GM19372 (cell line): ENCODE measurements around the gene PUM2.
"Not testable (repeated sequence)": the region's sequence is repeated elsewhere in the genome, so short reads cannot be mapped to it uniquely, and the experiment has no call there.

Experiments
- ATAC-seq: cut with Tn5 transposase; IDR thresholded peaks from one replicate; pipeline ENCODE4 v1.9.1; 2021; ENCODE audit warnings: mild to moderate bottlenecking, low read depth, moderate library complexity; ENCODE audit not compliant: unreplicated experiment

The PUM2 gene

GRCh38 chr2:20350753-20351554 is at the start of gene PUM2:
PUM2 (minus strand) TSS chr2:20350844; CDS start chr2:20327360, 23,484 bp downstream.
- peak; percentile 78 for ATAC-seq

GRCh38 chr2:20400306-20400705 is 49.7 kb upstream of the PUM2 start:
- no peak for ATAC-seq

DNA sequence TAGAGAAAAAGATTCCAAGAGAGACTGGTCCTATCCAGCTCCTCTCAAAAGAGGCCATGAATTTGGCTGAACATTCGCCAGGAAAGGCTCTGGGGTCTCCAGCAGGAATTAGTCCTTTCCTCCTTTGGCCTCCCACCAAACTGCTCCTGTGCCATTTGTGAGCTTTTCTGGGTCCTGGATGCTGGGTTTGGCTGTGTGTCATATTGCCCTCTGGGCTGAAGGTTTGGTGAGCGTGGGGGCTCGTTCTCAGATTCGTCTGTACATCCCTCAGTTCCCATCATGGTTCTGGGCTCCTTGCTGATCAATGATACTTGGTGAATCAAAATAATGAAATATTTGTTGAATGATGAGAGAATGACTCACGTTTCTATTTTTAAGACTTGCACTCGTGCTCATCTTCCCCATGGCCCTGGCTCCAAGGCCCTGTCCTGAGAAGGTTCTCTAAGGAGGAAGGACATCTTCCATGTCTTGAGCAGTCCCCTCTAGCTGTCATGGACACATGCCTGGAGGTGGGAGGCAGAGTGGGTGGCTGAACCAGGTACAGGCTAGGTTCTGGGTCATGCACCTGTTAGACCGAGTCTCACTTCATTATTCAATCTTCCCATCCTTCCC is 48.4 kb upstream of the PUM2 start:
- ATAC-seq: no peak

- ATAC-seq: no peak
These were observed 47.3 kb upstream of the PUM2 start for GRCh38 chr2:20397811-20398447.

GRCh38 chr2:20396356-20397000 is 45.8 kb upstream of the PUM2 start:
- no peak for ATAC-seq

- no peak for ATAC-seq
These were observed 43.3 kb upstream of the PUM2 start for GRCh38 chr2:20393986-20394385.

DNA sequence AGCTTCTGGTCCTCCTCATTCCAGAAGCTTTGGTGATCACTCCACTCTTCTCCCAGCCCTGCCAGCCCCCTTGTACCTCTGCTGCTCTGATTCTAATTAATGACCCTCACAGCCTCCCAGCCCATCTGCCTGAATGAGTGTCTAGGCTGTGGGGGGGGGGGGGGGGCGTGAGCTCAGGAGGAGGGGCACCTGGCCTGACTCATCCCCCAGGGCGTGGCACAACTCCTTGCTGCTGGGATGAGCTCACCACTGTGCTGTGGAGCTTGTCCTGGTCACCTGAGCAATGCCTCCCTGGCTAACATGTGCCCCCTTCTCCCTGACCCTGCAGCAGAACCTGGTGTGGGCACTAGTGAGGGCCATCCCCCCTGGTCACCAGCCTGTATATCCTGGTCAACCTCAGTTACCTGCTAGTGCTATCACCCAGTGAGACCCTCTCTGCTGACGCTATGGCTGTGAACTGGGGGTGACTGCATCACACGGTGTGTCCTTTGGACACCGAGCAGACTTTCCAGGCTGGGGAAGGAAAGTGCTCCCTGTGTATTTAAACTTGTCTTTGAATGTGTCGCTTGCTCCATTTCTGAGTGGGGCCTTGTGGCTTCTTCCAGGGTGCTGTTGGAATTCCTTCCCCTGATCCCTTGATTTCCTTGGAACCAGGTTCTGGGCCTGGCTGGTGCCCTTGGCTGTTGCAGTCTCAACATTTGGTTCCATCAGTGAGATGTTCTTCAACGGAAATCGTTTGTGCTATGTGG is 41.5 kb upstream of the PUM2 start:
- ATAC-seq: no peak

DNA sequence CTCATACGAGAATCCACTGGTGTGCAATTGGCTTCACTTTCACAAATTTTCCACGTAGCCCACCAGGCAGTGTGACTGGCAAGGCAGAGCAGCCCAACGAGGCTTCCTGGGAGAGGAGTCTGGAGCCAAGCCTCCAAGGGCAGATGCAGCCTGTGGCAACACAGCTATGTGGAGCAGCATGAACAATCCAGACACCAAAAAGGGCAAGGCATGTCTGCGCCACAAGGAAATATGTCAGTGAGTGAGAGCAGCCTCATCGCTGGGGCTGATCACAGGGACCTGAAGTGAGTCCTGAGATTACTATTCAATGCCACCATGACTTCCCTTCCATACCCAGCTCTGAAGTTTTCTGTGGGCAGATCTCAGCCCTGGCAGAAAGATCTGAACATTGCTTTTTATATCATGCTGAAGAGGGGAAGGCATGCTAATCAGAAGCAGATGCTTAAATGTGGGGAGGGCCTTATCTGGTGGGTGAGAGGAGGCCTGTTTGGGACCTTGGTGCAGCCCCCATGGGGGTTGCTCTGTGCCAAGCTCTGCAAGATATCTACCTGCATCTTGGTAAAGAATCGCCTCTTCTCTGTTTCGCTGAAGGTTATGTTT is 40.0 kb upstream of the PUM2 start:
- ATAC-seq: no peak

- no peak for ATAC-seq
These were observed 34.3 kb upstream of the PUM2 start for GRCh38 chr2:20384953-20385352.

DNA sequence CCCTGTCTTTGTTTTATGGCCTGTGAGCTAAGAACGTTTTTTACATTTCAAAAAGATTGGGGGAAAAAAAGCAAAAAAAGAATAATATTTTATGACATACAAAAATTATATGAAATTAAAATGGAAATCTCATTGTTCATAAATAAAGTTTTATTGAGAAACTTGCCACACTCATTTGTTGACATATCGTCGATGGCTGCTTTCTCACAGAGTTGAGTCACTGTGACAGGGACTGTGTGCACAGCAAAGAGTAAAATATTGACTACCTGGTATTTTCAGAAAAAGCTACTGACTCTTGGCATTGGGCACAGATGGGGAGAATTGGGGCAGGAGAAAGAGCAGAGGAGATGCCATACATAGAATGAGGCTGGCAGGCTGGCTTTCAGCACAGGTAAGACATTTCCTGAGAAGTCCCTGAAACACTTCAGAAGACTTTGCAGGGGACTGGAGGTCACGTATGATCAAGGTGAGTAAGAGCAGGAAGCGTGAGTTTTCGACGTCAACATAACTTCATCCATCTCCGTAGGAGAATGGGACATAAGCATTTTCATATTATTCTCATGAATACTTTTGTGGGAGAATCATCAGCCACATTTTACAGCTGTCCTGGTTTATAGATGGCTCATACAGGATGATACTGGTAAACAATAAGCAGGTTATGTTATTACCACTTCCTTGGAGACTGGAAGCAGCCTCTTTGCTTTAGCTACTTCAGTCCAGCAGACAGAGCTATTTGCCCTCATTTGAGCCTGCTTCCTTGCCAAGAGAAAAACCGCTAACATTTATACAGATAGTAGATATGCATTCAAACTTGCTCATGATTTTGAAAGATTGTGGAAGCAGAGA is 32.5 kb upstream of the PUM2 start:
- no peak for ATAC-seq

DNA sequence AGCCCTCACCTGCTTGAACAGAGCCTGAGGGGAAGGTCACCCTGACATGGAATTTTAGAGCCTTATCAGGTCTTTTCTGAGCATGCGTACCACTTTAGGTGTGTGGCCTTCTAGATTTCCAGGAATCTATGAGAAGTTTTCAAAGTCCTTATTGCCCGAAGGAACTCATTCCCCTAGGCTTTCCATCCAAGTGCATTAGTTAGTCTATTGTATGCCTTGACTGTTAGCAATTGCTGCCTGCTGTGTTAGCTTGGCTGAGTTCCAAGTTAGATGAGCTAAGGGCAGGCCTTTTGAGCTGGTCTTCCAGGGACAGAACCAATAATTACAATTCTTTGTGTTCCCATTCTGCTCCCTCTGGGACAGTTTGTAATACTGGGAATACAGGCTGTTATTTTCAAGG is 30.8 kb upstream of the PUM2 start:
- no peak for ATAC-seq

- ATAC-seq: no peak
These were observed 28.4 kb upstream of the PUM2 start for GRCh38 chr2:20378891-20379519.

DNA sequence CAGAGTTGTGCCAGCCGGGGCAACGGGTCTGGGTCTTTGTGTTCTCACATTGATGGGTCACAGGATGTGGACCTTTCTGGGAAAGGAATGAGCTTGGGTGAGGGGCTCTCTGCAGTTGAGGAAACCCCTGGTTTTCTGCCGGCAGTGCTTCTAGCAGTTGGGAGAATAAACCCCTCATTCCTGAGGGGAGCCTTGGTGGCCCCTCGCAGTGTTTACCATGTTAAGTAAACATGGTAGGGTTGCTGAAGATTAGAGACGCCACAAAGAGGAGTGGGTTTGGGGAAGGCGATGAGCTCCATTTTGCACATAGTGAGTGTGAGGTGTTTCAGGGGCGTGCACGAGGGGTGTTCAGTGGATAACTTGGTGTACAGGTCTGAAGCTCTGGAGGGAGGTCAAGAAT is 27.7 kb upstream of the PUM2 start:
- ATAC-seq: no peak

DNA sequence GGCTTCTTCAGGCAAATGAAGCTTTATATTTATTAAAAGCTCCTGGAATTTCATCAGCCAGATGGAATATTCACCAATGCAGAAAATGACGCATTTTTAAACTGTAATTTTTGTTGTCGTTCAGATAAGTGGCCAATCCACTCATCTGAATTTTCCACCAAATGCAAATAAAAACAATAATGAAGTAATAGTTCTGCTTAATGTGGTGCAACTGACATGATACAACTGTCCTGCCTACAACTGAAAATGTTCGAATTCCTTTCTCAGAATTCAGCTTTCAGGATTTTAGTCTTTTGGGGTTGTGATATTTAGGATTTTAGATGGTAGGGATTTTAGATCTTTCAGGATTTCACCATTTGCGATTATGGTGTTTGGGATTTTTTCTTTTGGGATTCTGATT is 27.1 kb upstream of the PUM2 start:
- ATAC-seq: no peak

- ATAC-seq: not testable (repeated sequence)
These were observed 24.3 kb upstream of the PUM2 start for GRCh38 chr2:20374982-20375381.

DNA sequence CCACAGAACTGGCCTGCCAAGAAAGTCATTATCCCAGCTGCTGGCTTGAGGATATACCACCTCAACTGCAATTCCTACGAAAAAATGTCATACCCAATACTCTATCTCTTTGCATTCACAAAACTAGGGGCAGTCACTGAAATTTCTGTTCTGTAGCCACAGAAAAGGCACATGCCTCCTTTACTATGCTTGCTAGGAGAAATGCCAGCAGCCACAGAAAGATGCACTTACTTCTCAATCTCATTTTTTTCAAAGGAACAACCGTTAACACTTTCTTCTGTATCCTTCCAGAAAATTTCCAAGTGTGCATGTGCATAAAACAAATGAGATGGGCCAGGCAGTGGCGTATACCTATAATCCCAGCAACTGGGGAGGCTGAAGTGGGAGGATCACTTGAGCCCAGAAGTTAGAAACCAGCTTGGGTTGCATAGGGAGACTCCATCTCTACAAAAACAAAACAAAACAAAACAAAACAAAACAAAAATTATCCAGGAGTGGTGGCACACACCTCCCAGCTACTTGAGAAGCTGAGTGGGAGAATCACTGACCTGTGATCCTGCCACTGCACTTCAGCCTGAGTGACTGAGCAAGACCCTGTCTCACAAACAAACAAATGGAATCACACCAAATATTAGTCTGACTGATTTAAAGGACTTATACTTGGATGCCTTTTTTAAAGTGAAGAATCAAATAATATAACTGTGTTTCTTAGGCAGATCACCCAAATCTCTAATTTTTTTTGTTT is 22.4 kb upstream of the PUM2 start:
- no peak for ATAC-seq

- no peak for ATAC-seq
These were observed 20.8 kb upstream of the PUM2 start for GRCh38 chr2:20371323-20372025.
